ENCODE data around the gene KRT85.

Gene KRT85

DNA sequence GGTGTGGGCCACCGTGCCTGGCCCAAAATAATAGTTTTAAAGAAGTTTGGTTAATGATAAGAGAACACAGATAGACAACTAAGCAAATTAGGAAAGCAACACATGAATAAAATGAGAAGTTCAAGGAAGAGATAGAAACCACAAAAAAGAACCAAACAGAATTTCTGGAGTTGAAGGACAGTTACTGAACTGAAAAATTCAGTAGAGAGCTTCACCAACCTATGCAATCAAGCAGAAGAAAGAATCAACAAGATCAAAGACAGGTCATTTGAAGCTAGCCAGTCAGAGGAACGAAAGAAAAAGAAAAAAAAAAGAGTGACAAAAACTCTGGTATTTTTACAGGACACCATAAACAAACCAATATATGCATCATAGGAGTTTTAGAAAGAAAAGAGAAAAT, 30.6 kb downstream of the KRT85 start:
- no peak for TF ChIP-seq SIN3A (IDR thresholded peaks at IDR 0.05; ENCODE audit: borderline replicate concordance, insufficient read depth, low read length)

DNA sequence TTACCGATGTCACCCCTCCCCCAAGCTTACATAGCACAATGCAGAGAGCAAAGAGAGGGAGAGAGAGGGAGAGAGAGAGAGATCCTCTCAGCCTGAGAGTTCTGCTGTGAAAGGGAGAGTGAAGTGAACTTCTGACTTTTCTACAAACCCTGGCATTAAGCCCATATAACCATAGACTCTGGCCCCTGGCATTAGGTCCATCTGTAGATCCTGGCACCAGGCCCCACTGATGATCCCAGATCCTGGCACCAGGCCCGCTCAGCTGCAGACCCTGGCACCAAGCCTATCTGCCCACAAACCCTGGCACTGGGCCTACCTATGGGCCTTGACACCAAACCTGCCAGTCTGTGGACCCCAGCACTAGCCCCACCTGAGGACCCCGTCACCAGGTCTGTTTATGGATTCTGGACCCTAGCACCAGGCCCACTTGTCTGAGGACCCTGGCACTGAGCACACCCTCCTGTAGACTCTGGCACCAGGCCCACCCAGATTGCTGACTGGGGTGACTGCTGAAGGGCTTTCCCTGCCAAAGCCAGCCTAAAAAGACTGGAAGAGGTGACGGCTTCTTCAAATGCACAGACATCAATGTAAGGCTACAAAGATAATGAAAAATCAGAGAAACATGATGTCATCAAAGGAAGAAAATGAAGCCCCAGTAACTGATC, 31.6 kb downstream of the KRT85 start:
- TF ChIP-seq SIN3A (IDR thresholded peaks at IDR 0.05; ENCODE audit: borderline replicate concordance, insufficient read depth, low read length) (no peak), FOXP2 (optimal IDR thresholded peaks at IDR 0.05; ENCODE audit: borderline replicate concordance, extremely low read depth, extremely low read length, insufficient read depth) (no peak), POLR2AphosphoS5 (IDR thresholded peaks at IDR 0.05; ENCODE audit: low read depth, low read length) (no peak), TAF1 (IDR thresholded peaks at IDR 0.05; ENCODE audit: borderline replicate concordance, insufficient read depth, low read length) (no peak)
- TF ChIP-seq, protein P1, sequence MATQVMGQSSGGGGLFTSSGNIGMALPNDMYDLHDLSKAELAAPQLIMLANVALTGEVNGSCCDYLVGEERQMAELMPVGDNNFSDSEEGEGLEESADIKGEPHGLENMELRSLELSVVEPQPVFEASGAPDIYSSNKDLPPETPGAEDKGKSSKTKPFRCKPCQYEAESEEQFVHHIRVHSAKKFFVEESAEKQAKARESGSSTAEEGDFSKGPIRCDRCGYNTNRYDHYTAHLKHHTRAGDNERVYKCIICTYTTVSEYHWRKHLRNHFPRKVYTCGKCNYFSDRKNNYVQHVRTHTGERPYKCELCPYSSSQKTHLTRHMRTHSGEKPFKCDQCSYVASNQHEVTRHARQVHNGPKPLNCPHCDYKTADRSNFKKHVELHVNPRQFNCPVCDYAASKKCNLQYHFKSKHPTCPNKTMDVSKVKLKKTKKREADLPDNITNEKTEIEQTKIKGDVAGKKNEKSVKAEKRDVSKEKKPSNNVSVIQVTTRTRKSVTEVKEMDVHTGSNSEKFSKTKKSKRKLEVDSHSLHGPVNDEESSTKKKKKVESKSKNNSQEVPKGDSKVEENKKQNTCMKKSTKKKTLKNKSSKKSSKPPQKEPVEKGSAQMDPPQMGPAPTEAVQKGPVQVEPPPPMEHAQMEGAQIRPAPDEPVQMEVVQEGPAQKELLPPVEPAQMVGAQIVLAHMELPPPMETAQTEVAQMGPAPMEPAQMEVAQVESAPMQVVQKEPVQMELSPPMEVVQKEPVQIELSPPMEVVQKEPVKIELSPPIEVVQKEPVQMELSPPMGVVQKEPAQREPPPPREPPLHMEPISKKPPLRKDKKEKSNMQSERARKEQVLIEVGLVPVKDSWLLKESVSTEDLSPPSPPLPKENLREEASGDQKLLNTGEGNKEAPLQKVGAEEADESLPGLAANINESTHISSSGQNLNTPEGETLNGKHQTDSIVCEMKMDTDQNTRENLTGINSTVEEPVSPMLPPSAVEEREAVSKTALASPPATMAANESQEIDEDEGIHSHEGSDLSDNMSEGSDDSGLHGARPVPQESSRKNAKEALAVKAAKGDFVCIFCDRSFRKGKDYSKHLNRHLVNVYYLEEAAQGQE (IDR thresholded peaks at IDR 0.05; ENCODE audit: insufficient read depth in 1 of 2, low read depth in 2 of 2, low read length in 2 of 2): no peak

DNA sequence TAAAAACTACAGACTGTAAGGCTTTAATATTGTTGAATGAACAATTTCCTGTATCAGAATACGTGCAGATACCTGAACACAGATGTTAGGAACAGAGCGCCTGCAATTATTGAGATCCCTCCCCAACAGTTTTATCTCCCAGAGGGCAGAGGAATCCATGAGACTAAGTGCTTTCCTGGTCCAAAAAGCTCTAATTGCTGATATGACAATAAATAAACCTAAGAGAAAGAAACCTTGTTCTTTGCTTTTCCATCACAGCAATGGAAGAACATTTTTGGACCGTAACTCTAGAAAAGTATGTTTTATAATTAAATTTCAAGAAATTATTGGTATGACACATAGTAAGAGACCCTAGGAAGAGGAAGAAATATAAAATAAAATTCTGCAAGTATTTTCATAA, 33.1 kb downstream of the KRT85 start:
- TF ChIP-seq, protein P1 (IDR thresholded peaks at IDR 0.05; ENCODE audit: insufficient read depth in 1 of 2, low read depth in 2 of 2, low read length in 2 of 2): no peak
- no peak for TF ChIP-seq TAF1 (IDR thresholded peaks at IDR 0.05; ENCODE audit: borderline replicate concordance, insufficient read depth, low read length)
- TF ChIP-seq POLR2AphosphoS5 (IDR thresholded peaks at IDR 0.05; ENCODE audit: low read depth, low read length): no peak
- TF ChIP-seq FOXP2 (optimal IDR thresholded peaks at IDR 0.05; ENCODE audit: borderline replicate concordance, extremely low read depth, extremely low read length, insufficient read depth): no peak
- no peak for TF ChIP-seq SIN3A (IDR thresholded peaks at IDR 0.05; ENCODE audit: borderline replicate concordance, insufficient read depth, low read length)

DNA sequence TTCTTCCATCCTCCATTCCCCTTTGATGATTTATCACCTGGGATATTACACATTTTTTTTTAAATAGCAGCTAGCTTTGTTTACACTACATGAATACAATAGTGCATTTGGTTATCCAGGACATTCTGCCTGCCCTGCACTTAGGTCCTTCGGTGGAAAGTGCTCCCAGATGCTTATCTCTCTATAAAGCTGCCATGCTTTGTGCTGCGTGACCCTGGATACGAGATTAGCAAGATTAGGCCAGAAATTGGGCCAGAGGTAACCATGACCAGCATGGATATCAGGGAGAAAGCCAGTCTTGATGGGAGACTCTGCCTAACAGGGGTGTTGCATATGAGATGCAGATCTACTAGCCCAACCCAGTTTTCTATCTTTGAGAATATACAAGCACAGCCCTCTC, 34.0 kb downstream of the KRT85 start:
- TF ChIP-seq POLR2AphosphoS5 (IDR thresholded peaks at IDR 0.05; ENCODE audit: low read depth, low read length) (no peak), TAF1 (IDR thresholded peaks at IDR 0.05; ENCODE audit: borderline replicate concordance, insufficient read depth, low read length) (no peak), SIN3A (IDR thresholded peaks at IDR 0.05; ENCODE audit: borderline replicate concordance, insufficient read depth, low read length) (no peak), FOXP2 (optimal IDR thresholded peaks at IDR 0.05; ENCODE audit: borderline replicate concordance, extremely low read depth, extremely low read length, insufficient read depth) (no peak)
- TF ChIP-seq, protein P1 (IDR thresholded peaks at IDR 0.05; ENCODE audit: insufficient read depth in 1 of 2, low read depth in 2 of 2, low read length in 2 of 2): no peak

DNA sequence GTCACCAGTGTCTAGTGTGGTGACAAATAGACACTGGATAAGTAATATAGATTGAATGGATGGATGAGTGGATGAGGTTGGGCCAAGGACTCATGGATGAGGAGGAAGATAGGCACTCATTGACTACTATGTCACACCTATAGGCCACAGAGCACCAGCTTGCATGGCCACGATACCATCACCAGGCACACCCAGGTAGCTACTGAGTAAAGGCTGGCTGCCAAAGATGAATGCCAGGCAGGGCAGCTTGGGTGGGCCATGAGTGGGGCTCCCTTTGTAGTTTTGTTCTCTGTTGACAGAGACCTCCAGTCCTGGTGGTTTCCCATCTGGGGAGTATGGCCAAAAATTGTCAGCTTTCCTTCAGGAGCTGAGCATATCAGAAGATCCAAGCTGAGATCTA, 34.9 kb downstream of the KRT85 start:
- TF ChIP-seq TAF1 (IDR thresholded peaks at IDR 0.05; ENCODE audit: borderline replicate concordance, insufficient read depth, low read length) (no peak), POLR2AphosphoS5 (IDR thresholded peaks at IDR 0.05; ENCODE audit: low read depth, low read length) (no peak), SIN3A (IDR thresholded peaks at IDR 0.05; ENCODE audit: borderline replicate concordance, insufficient read depth, low read length) (no peak), FOXP2 (optimal IDR thresholded peaks at IDR 0.05; ENCODE audit: borderline replicate concordance, extremely low read depth, extremely low read length, insufficient read depth) (no peak)
- TF ChIP-seq, protein P1 (IDR thresholded peaks at IDR 0.05; ENCODE audit: insufficient read depth in 1 of 2, low read depth in 2 of 2, low read length in 2 of 2): no peak
